BJ (cell line): ENCODE measurements around the gene PLA2G6. TPM values are rescaled to one million over a fixed set of nuclear protein-coding genes. Genes with fewer than 3 reads are reported as not detected.

ENCODE experiments used
- CTCF ChIA-PET: fragments of 350-600 bp; formaldehyde crosslinking; extraction: SDS; loops from one replicate; lab custom pipeline; 2021; ENCODE audit warnings: antibody characterized with exemption, inconsistent platforms; lab: Yijun Ruan, JAX
- POLR2A ChIA-PET: fragments of 300-600 bp; sonication (Branson Sonifier 250); formaldehyde crosslinking; extraction: SDS; loops from one replicate; lab custom pipeline; 2021; ENCODE audit warnings: antibody characterized with exemption; lab: Charles Lee
- DNase-seq: peaks from one replicate; pipeline ENCODE4 v3.0.0-alpha.2; 2011; ENCODE audit warnings: low read depth
- H3K27me3 ChIP-seq: 2 replicates; pipeline ENCODE4 v1.6.0; 2011; ENCODE audit warnings: low read length; ENCODE audit not compliant: control insufficient read depth, insufficient read depth
- H3K36me3 ChIP-seq: 2 replicates; pipeline ENCODE4 v1.5.1; 2011; ENCODE audit warnings: low read length; ENCODE audit not compliant: control insufficient read depth, insufficient read depth
- H3K4me3 ChIP-seq: 2 replicates; pipeline ENCODE4 v1.5.1; 2011; ENCODE audit warnings: low read depth, mild to moderate bottlenecking, control low read depth, low read length
- CTCF ChIP-seq: IDR thresholded peaks from 2 replicates; pipeline ENCODE4 v1.5.1; 2011; ENCODE audit warnings: low read depth, mild to moderate bottlenecking, control low read depth, inconsistent platforms, low read length, moderate library complexity; ENCODE audit not compliant: insufficient read depth
- polyA plus RNA-seq: library from polyadenylated mRNA; depleted of rRNA; stranded (reverse); fragments of >200 nt; gene quantifications from 2 replicates; pipeline ENCODE4 v1.2.3, GENCODE V29; 2011

Gene PLA2G6
- polyA plus RNA-seq, 1 experiment, result 14.9 TPM

- POLR2A ChIA-PET, result interaction anchor here (0.5 kb wide), 1 partner anchor 69 kb away, joined by 3 read pairs; no protein-coding TSS in a partner anchor
Observed at GRCh38 chr22:38136607-38137006, 45.0 kb downstream of the PLA2G6 start.

GRCh38 chr22:38135133-38135706, 46.4 kb downstream of the PLA2G6 start:
- H3K27me3 ChIP-seq, result no peaks in the 10 kb centered on the region
- peak; percentile 60 for DNase-seq
- ChIA-PET POLR2A (no interaction called here), CTCF (no interaction called here)
- no peak overlapping the region for H3K4me3 ChIP-seq
- H3K36me3 ChIP-seq, result peaks cover 4% of the 10 kb centered on the region
- no peak for TF ChIP-seq CTCF

More at GRCh38 chr22:38136607-38137006, 45.0 kb downstream of the PLA2G6 start:
- Histone ChIP-seq H3K36me3 (peaks cover 4% of the 10 kb centered on the region), H3K27me3 (no peaks in the 10 kb centered on the region), H3K4me3 (no peak overlapping the region)
- CTCF ChIA-PET, result interaction anchor here (0.8 to 1.5 kb wide), 3 partner anchors 9 to 26 kb away, joined by 3 to 7 read pairs (median 4); partner anchors contain the start of gene BAIAP2L2
- no peak for DNase-seq
- TF ChIP-seq CTCF, result no peak

- POLR2A ChIA-PET, result no interaction called here
- H3K36me3 ChIP-seq, result peaks cover 1% of the 10 kb centered on the region
- CTCF ChIA-PET, result interaction anchor here (1.1 kb wide), 2 partner anchors 9 to 12 kb away, joined by 4 to 6 read pairs; no protein-coding TSS in a partner anchor
- H3K4me3 ChIP-seq, result no peak overlapping the region
- no peak for TF ChIP-seq CTCF
- no peaks in the 10 kb centered on the region for H3K27me3 ChIP-seq
- no peak for DNase-seq
Observed at GRCh38 chr22:38133331-38133730, 48.3 kb downstream of the PLA2G6 start.

- no peak for TF ChIP-seq CTCF
- ChIA-PET CTCF (no interaction called here), POLR2A (no interaction called here)
- H3K27me3 ChIP-seq, result no peaks in the 10 kb centered on the region
- no peak overlapping the region for H3K4me3 ChIP-seq
- no peaks in the 10 kb centered on the region; the same call in 1 of the 2 replicates for H3K36me3 ChIP-seq
- no peak for DNase-seq
Observed at GRCh38 chr22:38132794-38133193, 48.8 kb downstream of the PLA2G6 start.

GRCh38 chr22:38132136-38132535, 49.5 kb downstream of the PLA2G6 start:
- DNase-seq, result no peak
- ChIA-PET CTCF (interaction anchor here (2.8 kb wide), 1 partner anchor 18 kb away, joined by 12 read pairs; no protein-coding TSS in a partner anchor), POLR2A (no interaction called here)
- no peak for TF ChIP-seq CTCF
- Histone ChIP-seq H3K4me3 (no peak overlapping the region), H3K36me3 (no peaks in the 10 kb centered on the region; the same call in 1 of the 2 replicates), H3K27me3 (no peaks in the 10 kb centered on the region)
